HS-27A (cell line): ENCODE measurements around the gene FABP3.
A peak's percentile ranks its signal among the peaks of the same experiment; 100 is the strongest.
"Not testable (repeated sequence)": the region's sequence is repeated elsewhere in the genome, so short reads cannot be mapped to it uniquely, and the experiment has no call there.

ENCODE experiments used
- DNase-seq: peaks from one replicate; pipeline ENCODE4 v3.0.0-alpha.2; 2012; ENCODE audit warnings: low read depth, missing footprints

The FABP3 gene

GRCh38 chr1:31398246-31398645, 25.4 kb upstream of the FABP3 start:
- DNase-seq = no peak

- peak; percentile 88 for DNase-seq
These were observed 24.7 kb upstream of the FABP3 start for GRCh38 chr1:31397360-31398095.

GRCh38 chr1:31396633-31397351, 23.9 kb upstream of the FABP3 start:
- DNase-seq = peak; percentile 86

- peak; percentile 60 for DNase-seq
These were observed 21.8 kb upstream of the FABP3 start for GRCh38 chr1:31394584-31395193.

GRCh38 chr1:31393463-31393862, 20.6 kb upstream of the FABP3 start:
- no peak for DNase-seq

GRCh38 chr1:31390071-31390470, 17.2 kb upstream of the FABP3 start:
- no peak for DNase-seq

- DNase-seq = no peak
These were observed 16.7 kb upstream of the FABP3 start for GRCh38 chr1:31389616-31390015.

GRCh38 chr1:31387612-31388011, 14.7 kb upstream of the FABP3 start:
- no peak for DNase-seq

- not testable (repeated sequence) for DNase-seq
These were observed 13.8 kb upstream of the FABP3 start for GRCh38 chr1:31386576-31387243.

GRCh38 chr1:31383967-31384366, 11.1 kb upstream of the FABP3 start:
- no peak for DNase-seq

- no peak for DNase-seq
These were observed 9.6 kb upstream of the FABP3 start for GRCh38 chr1:31382379-31382989.

- DNase-seq = no peak
These were observed 8.8 kb upstream of the FABP3 start for GRCh38 chr1:31381394-31382294.

- DNase-seq = no peak
These were observed 7.3 kb upstream of the FABP3 start for GRCh38 chr1:31380181-31380580.

- no peak for DNase-seq
These were observed 5.1 kb upstream of the FABP3 start for GRCh38 chr1:31378001-31378400.

GRCh38 chr1:31377364-31377863, 4.5 kb upstream of the FABP3 start:
- DNase-seq = no peak

- DNase-seq = peak; percentile 71
These were observed 3.7 kb upstream of the FABP3 start for GRCh38 chr1:31376375-31377134.

- DNase-seq = no peak
These were observed 1.8 kb upstream of the FABP3 start for GRCh38 chr1:31374511-31375196.

GRCh38 chr1:31373897-31374486, 1.1 kb upstream of the FABP3 start:
- no peak for DNase-seq

GRCh38 chr1:31372751-31373055, 173 bp downstream of the FABP3 start:
- no peak for DNase-seq
